Measurements from ENCODE around the gene HSD3B1. TPM values are rescaled to one million over a fixed set of nuclear protein-coding genes. Genes with fewer than 3 reads are reported as not detected.
A peak's percentile ranks its signal among the peaks of the same experiment; 100 is the strongest.
"Not testable (repeated sequence)": the region's sequence is repeated elsewhere in the genome, so short reads cannot be mapped to it uniquely, and the experiment has no call there.

The HSD3B1 gene
- total RNA-seq, 1 donor from 2014 or later: 10.8 TPM

DNA sequence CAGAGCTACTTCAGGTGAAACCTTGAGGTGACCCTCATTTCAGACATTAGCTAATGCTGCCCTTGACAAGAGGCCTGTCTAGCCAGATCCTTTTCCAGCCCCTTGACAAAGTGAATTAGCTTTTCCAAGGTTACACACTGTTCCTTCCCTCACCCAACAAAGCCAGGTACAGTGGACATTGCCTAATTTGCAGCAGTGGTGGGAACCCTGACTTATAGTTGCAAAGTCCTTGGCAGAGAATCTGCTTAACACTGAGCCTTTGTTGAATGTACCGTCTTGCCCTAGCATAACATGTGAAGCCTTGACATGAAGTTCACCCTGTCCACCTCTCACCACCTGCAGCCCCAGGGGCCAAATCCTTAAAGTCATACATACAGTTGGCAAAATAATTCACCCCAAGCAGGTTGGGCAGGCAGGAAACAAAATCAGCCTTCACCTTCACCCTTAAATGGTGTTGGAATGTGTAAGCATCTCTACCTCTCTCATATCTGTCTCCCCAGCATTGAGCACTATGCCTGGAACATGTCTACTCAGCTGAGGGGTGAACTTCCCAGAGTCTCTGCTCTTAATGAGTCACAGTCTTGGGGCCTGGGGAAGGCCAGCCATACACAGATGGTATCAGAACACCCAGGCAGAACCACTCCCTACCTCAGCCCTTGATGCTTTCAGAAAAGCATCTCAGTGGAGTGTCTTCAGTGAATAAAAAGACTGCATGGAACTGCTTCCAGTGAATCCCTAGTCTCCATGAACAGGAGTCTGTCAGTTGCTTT lies 46.5 kb downstream of the HSD3B1 start:
- DNase-seq (ENCODE audit: low spot score): peak; percentile 77

DNA sequence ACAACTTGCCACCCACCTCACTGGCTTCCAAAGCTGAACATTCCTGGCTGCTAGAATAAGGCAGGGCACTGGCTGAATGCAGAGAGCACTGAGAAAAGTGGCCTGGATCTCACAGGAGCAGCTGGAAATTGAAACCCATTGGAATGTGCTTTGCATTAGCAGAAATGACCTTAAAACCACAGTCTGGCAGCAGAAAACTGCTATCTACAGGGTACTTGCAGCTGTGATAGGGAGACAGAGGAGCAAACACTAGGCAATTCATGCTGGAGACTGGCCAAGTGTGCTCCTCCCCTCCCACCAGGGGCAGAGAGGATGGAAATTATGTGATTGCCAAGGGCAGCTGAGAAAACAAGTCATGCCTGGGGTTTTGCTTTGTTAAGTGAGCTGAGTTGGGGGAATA lies 47.2 kb downstream of the HSD3B1 start:
- DNase-seq (ENCODE audit: low spot score): peak; percentile 94

DNA sequence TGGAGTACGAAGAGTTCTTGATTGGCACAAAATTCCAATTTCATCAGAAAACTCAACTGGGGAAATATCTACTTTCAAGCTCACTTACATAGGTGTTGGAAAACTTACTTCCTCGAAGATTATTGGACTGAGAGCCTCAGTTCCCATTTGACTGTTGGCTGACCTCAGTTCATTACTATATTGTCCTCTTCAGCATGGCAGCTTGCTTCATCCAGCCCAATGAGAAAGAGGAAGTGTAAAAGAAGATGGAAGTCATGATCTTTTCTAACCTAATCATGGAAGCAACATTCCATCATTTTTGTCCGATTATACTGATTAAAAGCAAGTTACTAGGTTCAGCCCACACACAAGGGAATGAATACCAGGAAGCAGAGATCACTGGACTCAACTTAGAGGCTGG lies 49.4 kb downstream of the HSD3B1 start:
- no peak for DNase-seq (ENCODE audit: low spot score)

DNA sequence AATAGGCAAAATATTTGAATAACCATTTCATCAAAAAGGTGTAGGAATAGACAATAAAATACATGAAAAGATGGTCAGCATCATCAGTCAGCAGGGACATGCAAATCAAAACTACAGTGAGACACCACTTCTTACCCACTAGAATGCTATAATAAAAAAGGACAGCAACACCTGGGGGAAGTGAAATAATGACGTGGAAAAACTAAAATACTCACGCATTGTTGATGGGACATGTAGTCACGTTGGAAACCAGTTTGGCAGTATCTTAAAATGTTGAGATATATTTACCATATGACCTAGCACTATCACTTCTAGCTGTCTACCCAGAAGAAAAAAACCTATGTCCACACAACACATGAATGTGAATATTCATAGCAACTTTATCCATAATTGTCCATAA lies 53.4 kb downstream of the HSD3B1 start:
- not testable (repeated sequence) for DNase-seq (ENCODE audit: low spot score)

DNA sequence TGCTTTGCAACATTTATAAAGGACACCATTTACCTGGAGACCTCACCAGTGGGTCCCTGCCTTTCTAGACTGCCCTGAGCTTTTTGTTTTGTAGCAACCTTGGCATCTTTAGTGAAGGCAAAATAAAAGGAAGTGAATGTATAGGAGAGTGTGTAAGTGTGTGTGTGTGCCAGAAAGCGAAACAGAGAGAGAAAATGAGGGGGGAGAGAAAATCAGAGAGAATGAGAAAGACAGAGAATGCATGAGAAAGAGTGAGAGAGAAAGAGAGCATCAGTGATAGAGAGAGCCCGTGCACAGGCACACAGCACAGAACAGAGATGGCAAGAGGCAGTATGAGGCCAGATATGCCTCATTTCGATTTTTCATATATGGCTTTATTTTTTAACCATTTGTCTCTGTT lies 57.5 kb downstream of the HSD3B1 start:
- DNase-seq (ENCODE audit: low spot score): no peak

Other genes starting within 250 kb of the HSD3B1 start
- not detected for gene HAO2, start 138.4 kb upstream of the HSD3B1 start, total RNA-seq (ENCODE audit: insufficient read depth, low replicate concordance)
- gene HSD3B2, start 92.1 kb upstream of the HSD3B1 start, total RNA-seq (ENCODE audit: insufficient read depth, low replicate concordance): 2.9 TPM
- 18.8 TPM for gene ZNF697, start 141.1 kb downstream of the HSD3B1 start, total RNA-seq (ENCODE audit: insufficient read depth, low replicate concordance)
- gene PHGDH, start 204.7 kb downstream of the HSD3B1 start, total RNA-seq (ENCODE audit: insufficient read depth, low replicate concordance): 62.8 TPM

Measured in umbilical cord (tissue), 2 donors.